H1 (cell line): Measurements from ENCODE around the gene RRP7A. TPM values are rescaled to one million over a fixed set of nuclear protein-coding genes. Genes with fewer than 3 reads are reported as not detected.

Source experiments
- CTCF ChIA-PET: fragments of 300-600 bp; sonication (Branson Sonifier 250); formaldehyde crosslinking; loops from one replicate; lab custom pipeline; 2021; ENCODE audit not compliant: partially characterized antibody; lab: Charles Lee
- POLR2A ChIA-PET: fragments of 300-600 bp; sonication (Branson Sonifier 250); formaldehyde crosslinking; loops from one replicate; lab custom pipeline; 2021; ENCODE audit warnings: inconsistent platforms; ENCODE audit not compliant: partially characterized antibody; lab: Charles Lee
- DNase-seq, 2 experiments: peaks; one replicate each; pipeline versions ENCODE4 v3.0.0 to v3.0.0-alpha.2; 2010 to 2022; ENCODE audit warnings: low spot score in 2 of 2, low read depth in 1 of 2, mixed read lengths in 1 of 2
- FAIRE-seq: peaks from 2 replicates; lab custom pipeline; 2011; peaks lifted over from hg19 to GRCh38; lab: Jason Lieb, UNC
- H2AFZ ChIP-seq: 2 replicates; pipeline ENCODE4 v1.8.1; 2012; ENCODE audit warnings: low read length, inconsistent platforms
- H2AK5ac ChIP-seq: 2 replicates; pipeline ENCODE4 v1.6.1; 2013; ENCODE audit warnings: low read depth, low read length
- H2BK120ac ChIP-seq: replicated peaks from 2 replicates; pipeline ENCODE3; 2013; ENCODE audit warnings: low read depth, low read length, inconsistent platforms
- H2BK12ac ChIP-seq: 2 replicates; pipeline ENCODE4 v1.6.1; 2013; ENCODE audit warnings: low read depth, low read length
- H2BK15ac ChIP-seq: 2 replicates; pipeline ENCODE4 v1.6.1; 2013; ENCODE audit warnings: low read length
- H2BK20ac ChIP-seq: 2 replicates; pipeline ENCODE4 v1.6.1; 2013; ENCODE audit warnings: low read length
- H2BK5ac ChIP-seq: 2 replicates; pipeline ENCODE4 v1.6.1; 2013; ENCODE audit warnings: low read depth, low read length
- H3K14ac ChIP-seq: 2 replicates; pipeline ENCODE4 v1.6.1; 2013; ENCODE audit warnings: inconsistent platforms; ENCODE audit not compliant: insufficient read length
- H3K18ac ChIP-seq: 2 replicates; pipeline ENCODE4 v1.6.1; 2013; ENCODE audit warnings: low read length; ENCODE audit errors: extremely low read depth
- H3K23ac ChIP-seq: 2 replicates; pipeline ENCODE4 v1.6.1; 2013; ENCODE audit warnings: inconsistent platforms; ENCODE audit not compliant: insufficient read length
- H3K23me2 ChIP-seq: 2 replicates; pipeline ENCODE4 v1.6.1; 2013; ENCODE audit warnings: low read depth, low read length
- H3K27ac ChIP-seq: 2 replicates; pipeline ENCODE4 v1.6.1; 2011; ENCODE audit warnings: low read depth, low read length, inconsistent platforms
- H3K27me3 ChIP-seq, 4 experiments: replicated peaks in 1 of 4; 1 replicate in 1 of 4; 2 replicates in 3 of 4; pipeline versions ENCODE4 v1.6.1 to v1.8.1; 2011 to 2013; ENCODE audit warnings: low read length in 3 of 4, mild to moderate bottlenecking in 3 of 4, inconsistent platforms in 2 of 4, mixed read lengths in 2 of 4, moderate library complexity in 1 of 4; ENCODE audit not compliant: control insufficient read depth in 3 of 4, insufficient read depth in 3 of 4; ENCODE audit errors: extremely low read depth in 1 of 4
- H3K36me3 ChIP-seq, 4 experiments: 2 replicates each; pipeline versions ENCODE4 v1.6.1 to v1.8.1; 2011 to 2013; ENCODE audit warnings: mild to moderate bottlenecking in 4 of 4, low read length in 3 of 4, moderate library complexity in 2 of 4, control low read depth in 1 of 4, inconsistent platforms in 1 of 4; ENCODE audit not compliant: insufficient read depth in 4 of 4, control insufficient read depth in 2 of 4
- H3K4ac ChIP-seq: replicated peaks from 2 replicates; pipeline ENCODE3; 2013; ENCODE audit warnings: low read length, low read depth, mixed read lengths, inconsistent platforms; ENCODE audit not compliant: insufficient read length
- H3K4me1 ChIP-seq, 4 experiments: replicated peaks in 1 of 4; 1 replicate in 1 of 4; 2 replicates in 3 of 4; pipeline versions ENCODE4 v1.6.1 to v1.8.1; 2011 to 2013; ENCODE audit warnings: low read length in 3 of 4, inconsistent platforms in 2 of 4, mixed read lengths in 1 of 4; ENCODE audit not compliant: insufficient read depth in 4 of 4, control insufficient read depth in 3 of 4
- H3K4me2 ChIP-seq, 2 experiments: 2 replicates each; pipeline versions ENCODE4 v1.6.1 to v1.8.1; 2011 to 2013; ENCODE audit warnings: low read depth in 2 of 2, low read length in 2 of 2, control low read depth in 1 of 2, inconsistent platforms in 1 of 2, mild to moderate bottlenecking in 1 of 2; ENCODE audit not compliant: insufficient read depth in 1 of 2
- H3K4me3 ChIP-seq, 4 experiments: fragments of 200-600, 300-600 bp in 1 of 4; sonication (generic), shearing (Covaris generic), sonication (Bioruptor Twin) in 1 of 4; 2 replicates each; pipeline versions ENCODE4 v1.5.1 to v1.8.1; 2011 to 2016; ENCODE audit warnings: low read length in 4 of 4, low read depth in 3 of 4, control low read depth in 2 of 4, inconsistent platforms in 2 of 4, mild to moderate bottlenecking in 2 of 4, mixed read lengths in 1 of 4, moderate library complexity in 1 of 4; ENCODE audit not compliant: insufficient read depth in 2 of 4; ENCODE audit errors: extremely low read depth in 1 of 4
- H3K56ac ChIP-seq: replicated peaks from 2 replicates; pipeline ENCODE3; 2013; ENCODE audit warnings: low read depth, mild to moderate bottlenecking, mixed read lengths, low read length, inconsistent platforms; ENCODE audit not compliant: insufficient read length
- H3K79me1 ChIP-seq: 2 replicates; pipeline ENCODE4 v1.6.1; 2013; ENCODE audit warnings: low read depth, low read length, control low read depth
- H3K79me2 ChIP-seq, 2 experiments: 2 replicates each; pipeline versions ENCODE4 v1.6.1 to v1.8.1; 2012 to 2013; ENCODE audit warnings: low read length in 2 of 2, mild to moderate bottlenecking in 2 of 2, inconsistent platforms in 1 of 2; ENCODE audit not compliant: insufficient read depth in 2 of 2, control insufficient read depth in 1 of 2
- H3K9ac ChIP-seq, 4 experiments: replicated peaks in 1 of 4; 1 replicate in 1 of 4; 2 replicates in 3 of 4; pipeline versions ENCODE4 v1.6.1 to v1.8.1; 2011 to 2013; ENCODE audit warnings: low read depth in 3 of 4, low read length in 3 of 4, control low read depth in 2 of 4, mild to moderate bottlenecking in 2 of 4, moderate library complexity in 2 of 4, inconsistent platforms in 1 of 4; ENCODE audit errors: extremely low read depth in 1 of 4
- H3K9me3 ChIP-seq, 2 experiments: 2 replicates each; pipeline versions ENCODE4 v1.6.1 to v1.8.1; 2012 to 2013; ENCODE audit warnings: mild to moderate bottlenecking in 2 of 2, moderate library complexity in 2 of 2, control low read depth in 1 of 2, inconsistent platforms in 1 of 2, low read depth in 1 of 2, low read length in 1 of 2, mixed read lengths in 1 of 2; ENCODE audit not compliant: insufficient read depth in 2 of 2
- H4K20me1 ChIP-seq, 2 experiments: replicated peaks in 1 of 2; 2 replicates each; pipeline versions ENCODE3 to v1.8.1; 2011 to 2013; ENCODE audit warnings: inconsistent platforms in 2 of 2, low read length in 2 of 2, mild to moderate bottlenecking in 1 of 2; ENCODE audit not compliant: insufficient read depth in 2 of 2, control insufficient read depth in 1 of 2
- H4K5ac ChIP-seq: 2 replicates; pipeline ENCODE4 v1.6.1; 2013; ENCODE audit warnings: low read length, low read depth, mixed read lengths, inconsistent platforms; ENCODE audit not compliant: insufficient read length
- H4K8ac ChIP-seq: 2 replicates; pipeline ENCODE4 v1.8.0; 2013; ENCODE audit warnings: mild to moderate bottlenecking, moderate library complexity, low read length, inconsistent platforms; ENCODE audit not compliant: insufficient read depth; ENCODE audit errors: extremely low read depth
- H4K91ac ChIP-seq: replicated peaks from 2 replicates; pipeline ENCODE3; 2013; ENCODE audit warnings: low read length, mixed read lengths, inconsistent platforms; ENCODE audit not compliant: insufficient read length
- POLR2A ChIP-seq, 2 experiments: IDR thresholded peaks; 1 replicate in 1 of 2; 2 replicates in 1 of 2; pipeline ENCODE4 v1.6.1; 2011; ENCODE audit warnings: low read depth in 2 of 2, low read length in 2 of 2, mild to moderate bottlenecking in 2 of 2; ENCODE audit errors: control extremely low read depth in 1 of 2
- SRF ChIP-seq: IDR thresholded peaks from 2 replicates; pipeline ENCODE4 v1.6.1; 2011; ENCODE audit warnings: mild to moderate bottlenecking, low read depth, low read length, moderate library complexity
- WGBS, 2 experiments: shearing (Covaris generic) in 1 of 2; methylation state at CpG; one replicate each; pipeline versions ENCODE4 v1.1.6 to v1.1.7; 2013 to 2015; ENCODE audit warnings: low lambda C conversion rate in 2 of 2, mixed read lengths in 2 of 2, inconsistent platforms in 1 of 2, low coverage in 1 of 2, missing lambda C conversion rate in 1 of 2; ENCODE audit not compliant: insufficient replicate concordance in 2 of 2, insufficient coverage in 1 of 2, insufficient read length in 1 of 2; ENCODE audit errors: extremely low coverage in 1 of 2, missing lambda C conversion rate in 1 of 2; 5-methylcytosine and 5-hydroxymethylcytosine counted together
- polyA plus RNA-seq, 7 experiments: library from polyadenylated mRNA; depleted of rRNA in 3 of 7; stranded (reverse) in 5 of 7; unstranded in 2 of 7; fragments of >200 nt in 5 of 7; fragments of 200-250 nt in 2 of 7; gene quantifications; 1 replicate in 5 of 7; 2 replicates in 1 of 7; 4 replicates in 1 of 7; pipeline versions ENCODE4 v1.2.1 to v1.2.3, GENCODE V29; 2011 to 2013; ENCODE audit warnings: missing spikeins in 2 of 7, mixed read lengths in 2 of 7
- total RNA-seq: library from RNA; stranded (reverse); fragmentation: NEBNext Ultra II Directional; extraction: Animal tissue kit (Norgen Biotek cat#: 25700); gene quantifications from 2 replicates; pipeline ENCODE4 v1.2.1, GENCODE V29; 2021

The RRP7A gene
- total and polyA plus RNA-seq, 2 of the 8 experiments (the other 6 are each of a cell fraction or from before 2014, with no cell fraction given) = 18.4 to 49.0 TPM

- no peaks in the 10 kb centered on the region for H3K9me3 ChIP-seq
- CTCF ChIA-PET = no interaction called here
- no peak overlapping the region for H2AFZ ChIP-seq
- WGBS, 2 experiments = 87% methylated on average over 12 of the region's 15 CpGs; no CpG with 5 or more reads in 1 of the 2 experiments
- H2BK5ac ChIP-seq = no peak overlapping the region
- H2BK15ac ChIP-seq = no peak overlapping the region
- H3K79me2 ChIP-seq = no peaks in the 10 kb centered on the region
- H3K4me1 ChIP-seq = peaks cover 0 to 15% (median 7%) of the 10 kb centered on the region in 4 experiments; a peak in 6 of 7 replicates
- no peak overlapping the region for H2BK20ac ChIP-seq
- no peak overlapping the region for H4K91ac ChIP-seq
- H4K5ac ChIP-seq = no peak overlapping the region
- H2BK12ac ChIP-seq = no peak overlapping the region
- no peak overlapping the region for H3K4me3 ChIP-seq
- peaks cover 2 to 11% (median 6%) of the 10 kb centered on the region in 4 experiments; a peak in 5 of 8 replicates for H3K36me3 ChIP-seq
- H3K18ac ChIP-seq = no peak overlapping the region
- peaks cover 0 to 2% of the 10 kb centered on the region in 2 experiments for H4K20me1 ChIP-seq
- H3K9ac ChIP-seq = no peak overlapping the region
- H3K79me1 ChIP-seq = no peaks in the 10 kb centered on the region
- TF ChIP-seq POLR2A (IDR thresholded peaks at IDR 0.05; ENCODE audit: control extremely low read depth in 1 of 2, low read depth in 2 of 2, low read length in 2 of 2) = 0 out of 3 replicates have a peak, but pooled peaks of 1 of the 2 experiments have one; percentile 2
- no peak for TF ChIP-seq SRF
- H3K4ac ChIP-seq = no peak overlapping the region
- no peak for DNase-seq
- no peak overlapping the region for H3K56ac ChIP-seq
- no peak overlapping the region for H2BK120ac ChIP-seq
- H3K27ac ChIP-seq = no peak overlapping the region
- no peak for FAIRE-seq
- no peak overlapping the region for H3K23ac ChIP-seq
- H2AK5ac ChIP-seq = no peak overlapping the region
- H3K23me2 ChIP-seq = no peaks in the 10 kb centered on the region
- POLR2A ChIA-PET = interaction anchor here (0.7 to 1.0 kb wide), 2 partner anchors 56 to 59 kb away, joined by 3 read pairs; no protein-coding TSS in a partner anchor
- H4K8ac ChIP-seq = no peak overlapping the region
- H3K27me3 ChIP-seq = no peaks in the 10 kb centered on the region
- no peak overlapping the region for H3K4me2 ChIP-seq
- H3K14ac ChIP-seq = no peak overlapping the region
These were observed 10.0 kb downstream of the RRP7A start for GRCh38 chr22:42509548-42509947.
